CD8-positive, alpha-beta memory T cell (primary cell): ENCODE data around the gene GSTA5. TPM values are rescaled to one million over a fixed set of nuclear protein-coding genes. Genes with fewer than 3 reads are reported as not detected.
"Not testable (repeated sequence)": the region's sequence is repeated elsewhere in the genome, so short reads cannot be mapped to it uniquely, and the experiment has no call there.

ENCODE experiments used
- CTCF ChIA-PET: fragments of 350-600 bp; sonication (Branson Sonifier 250); formaldehyde crosslinking; loops from one replicate; lab custom pipeline; 2021; ENCODE audit warnings: antibody characterized with exemption; lab: Charles Lee
- POLR2A ChIA-PET: fragments of 350-600 bp; sonication (Branson Sonifier 250); formaldehyde crosslinking; loops from one replicate; lab custom pipeline; 2021; ENCODE audit warnings: antibody characterized with exemption; lab: Charles Lee
- DNase-seq, 5 donors: peaks; one replicate each; pipeline versions ENCODE4 v3.0.0 to v3.0.0-alpha.2; 2020 to 2022; ENCODE audit warnings: mixed read lengths in 1 of 5
- H3K27ac ChIP-seq: one replicate; pipeline ENCODE4 v1.7.0; 2013; ENCODE audit warnings: low read depth, mild to moderate bottlenecking, low read length, moderate library complexity
- H3K27me3 ChIP-seq: 2 replicates; pipeline ENCODE4 v1.7.0; 2013; ENCODE audit warnings: low read length, mild to moderate bottlenecking; ENCODE audit not compliant: insufficient read depth, poor library complexity, severe bottlenecking
- H3K36me3 ChIP-seq: 2 replicates; pipeline ENCODE4 v1.7.0; 2013; ENCODE audit warnings: mild to moderate bottlenecking, low read length, moderate library complexity; ENCODE audit not compliant: insufficient read depth
- H3K4me1 ChIP-seq: 2 replicates; pipeline ENCODE4 v1.7.0; 2013; ENCODE audit warnings: mild to moderate bottlenecking, low read length, moderate library complexity; ENCODE audit not compliant: insufficient read depth
- H3K4me3 ChIP-seq: 2 replicates; pipeline ENCODE4 v1.7.0; 2013; ENCODE audit warnings: mild to moderate bottlenecking, low read length
- H3K9me3 ChIP-seq: 2 replicates; pipeline ENCODE4 v1.7.0; 2013; ENCODE audit warnings: mild to moderate bottlenecking, low read length
- H3K27ac Mint-ChIP-seq, 8 donors: one replicate each; pipeline ENCODE4 v1.8.0; 2020 to 2021; ENCODE audit warnings: mixed read lengths in 8 of 8, mild to moderate bottlenecking in 6 of 8, inconsistent platforms in 3 of 8, moderate library complexity in 3 of 8
- H3K27me3 Mint-ChIP-seq, 2 donors: one replicate each; pipeline ENCODE4 v1.8.0; 2020 to 2021; ENCODE audit warnings: mixed read lengths in 2 of 2, mild to moderate bottlenecking in 1 of 2, moderate library complexity in 1 of 2
- H3K36me3 Mint-ChIP-seq, 3 donors: one replicate each; pipeline ENCODE4 v1.8.0; 2020 to 2021; ENCODE audit warnings: mixed read lengths in 3 of 3, inconsistent platforms in 1 of 3, mild to moderate bottlenecking in 1 of 3
- H3K4me1 Mint-ChIP-seq, 3 donors: one replicate each; pipeline ENCODE4 v1.8.0; 2020 to 2021; ENCODE audit warnings: mixed read lengths in 3 of 3, inconsistent platforms in 1 of 3, mild to moderate bottlenecking in 1 of 3
- H3K4me3 Mint-ChIP-seq, 7 donors: one replicate each; pipeline ENCODE4 v1.8.0; 2020 to 2021; ENCODE audit warnings: mixed read lengths in 7 of 7, mild to moderate bottlenecking in 6 of 7, moderate library complexity in 4 of 7, inconsistent platforms in 2 of 7
- H3K9me3 Mint-ChIP-seq, 5 donors: one replicate each; pipeline ENCODE4 v1.8.0; 2020 to 2022; ENCODE audit warnings: mixed read lengths in 5 of 5, mild to moderate bottlenecking in 3 of 5, moderate library complexity in 2 of 5, inconsistent platforms in 1 of 5
- polyA plus RNA-seq: library from polyadenylated mRNA; unstranded; fragments of 300-500 nt; fragmentation: Illumina TruSeq; gene quantifications from one replicate; pipeline ENCODE4 v1.2.3, GENCODE V29; 2021
- total RNA-seq, 2 experiments: library from RNA; stranded (reverse); gene quantifications; one replicate each; pipeline ENCODE4 v1.2.3, GENCODE V29; 2021

GSTA5 gene
- total and polyA plus RNA-seq, 3 experiments from 2014 or later: not detected

- H3K27me3 ChIP-seq, H3K4me1 ChIP-seq, H3K27ac ChIP-seq, POLR2A ChIA-PET, H3K4me3 Mint-ChIP-seq, H3K27ac Mint-ChIP-seq, DNase-seq, H3K4me3 ChIP-seq, H3K36me3 ChIP-seq, H3K36me3 Mint-ChIP-seq, CTCF ChIA-PET, H3K9me3 Mint-ChIP-seq, H3K4me1 Mint-ChIP-seq, H3K9me3 ChIP-seq: not testable (repeated sequence)
- H3K27me3 Mint-ChIP-seq: peaks cover 23 to 56% of the 10 kb centered on the region in 2 donors
Observed at GRCh38 chr6:52799272-52799671, 41.3 kb downstream of the GSTA5 start.

GRCh38 chr6:52794366-52794765, 46.2 kb downstream of the GSTA5 start:
- DNase-seq, CTCF ChIA-PET, H3K4me1 ChIP-seq, H3K4me1 Mint-ChIP-seq, H3K9me3 ChIP-seq, H3K27ac ChIP-seq, H3K4me3 ChIP-seq, H3K36me3 ChIP-seq, H3K27me3 ChIP-seq, H3K36me3 Mint-ChIP-seq, H3K9me3 Mint-ChIP-seq, POLR2A ChIA-PET, H3K4me3 Mint-ChIP-seq, H3K27ac Mint-ChIP-seq: not testable (repeated sequence)
- peaks cover 17 to 48% of the 10 kb centered on the region in 2 donors for H3K27me3 Mint-ChIP-seq

GRCh38 chr6:52790861-52791260, 49.8 kb downstream of the GSTA5 start:
- Mint-ChIP-seq H3K4me1 (no peaks in the 10 kb centered on the region), H3K27me3 (peaks cover 11 to 45% of the 10 kb centered on the region in 2 donors), H3K27ac (no peak overlapping the region), H3K9me3 (peaks cover 0 to 5% (median 3%) of the 10 kb centered on the region in 5 donors), H3K36me3 (peaks cover 0 to 1% (median 0%) of the 10 kb centered on the region in 3 donors), H3K4me3 (no peak overlapping the region)
- ChIA-PET POLR2A (no interaction called here), CTCF (no interaction called here)
- H3K4me1 ChIP-seq: no peaks in the 10 kb centered on the region
- H3K27me3 ChIP-seq: peaks cover 1% of the 10 kb centered on the region
- H3K4me3 ChIP-seq: no peak overlapping the region
- DNase-seq: no peak
- H3K9me3 ChIP-seq: no peaks in the 10 kb centered on the region
- no peak overlapping the region for H3K27ac ChIP-seq
- no peaks in the 10 kb centered on the region for H3K36me3 ChIP-seq

- POLR2A ChIA-PET, CTCF ChIA-PET, H3K9me3 Mint-ChIP-seq, H3K27me3 ChIP-seq, H3K36me3 Mint-ChIP-seq, H3K4me1 Mint-ChIP-seq, DNase-seq, H3K4me3 ChIP-seq, H3K36me3 ChIP-seq, H3K9me3 ChIP-seq, H3K4me1 ChIP-seq, H3K27ac Mint-ChIP-seq, H3K4me3 Mint-ChIP-seq, H3K27ac ChIP-seq: not testable (repeated sequence)
- H3K27me3 Mint-ChIP-seq: peaks cover 7 to 43% of the 10 kb centered on the region in 2 donors
Observed at GRCh38 chr6:52789658-52790057, 51.0 kb downstream of the GSTA5 start.

DNA sequence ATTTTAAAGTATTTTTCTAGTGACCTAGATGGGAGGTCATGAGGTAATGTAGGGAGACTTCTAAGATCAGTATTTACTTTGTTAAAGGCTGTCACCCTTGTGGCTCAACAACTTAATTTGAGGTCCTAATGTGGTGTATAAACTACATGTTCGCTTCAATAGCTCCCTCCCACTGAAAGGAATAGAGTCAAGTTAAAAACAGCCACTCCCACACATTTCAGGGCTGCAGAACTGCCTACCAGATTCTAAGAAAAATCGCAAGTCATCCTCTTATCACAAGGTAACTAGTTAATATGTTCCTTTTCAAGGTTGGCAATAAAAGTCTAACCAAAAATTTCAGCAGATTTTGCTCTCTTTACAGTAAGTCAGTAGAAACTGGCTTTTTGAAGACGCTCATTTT, 52.1 kb downstream of the GSTA5 start:
- Histone ChIP-seq H3K9me3 (no peaks in the 10 kb centered on the region), H3K27ac (no peak overlapping the region), H3K4me1 (no peaks in the 10 kb centered on the region), H3K4me3 (no peak overlapping the region), H3K27me3 (peaks cover 4% of the 10 kb centered on the region), H3K36me3 (no peaks in the 10 kb centered on the region)
- Mint-ChIP-seq H3K4me3 (no peak overlapping the region), H3K9me3 (peaks cover 0 to 5% (median 3%) of the 10 kb centered on the region in 5 donors), H3K36me3 (peaks cover 0 to 1% (median 0%) of the 10 kb centered on the region in 3 donors), H3K27ac (no peak overlapping the region), H3K4me1 (no peaks in the 10 kb centered on the region), H3K27me3 (peaks cover 7 to 46% of the 10 kb centered on the region in 2 donors)
- no peak for DNase-seq
- CTCF ChIA-PET: no interaction called here
- POLR2A ChIA-PET: no interaction called here

DNA sequence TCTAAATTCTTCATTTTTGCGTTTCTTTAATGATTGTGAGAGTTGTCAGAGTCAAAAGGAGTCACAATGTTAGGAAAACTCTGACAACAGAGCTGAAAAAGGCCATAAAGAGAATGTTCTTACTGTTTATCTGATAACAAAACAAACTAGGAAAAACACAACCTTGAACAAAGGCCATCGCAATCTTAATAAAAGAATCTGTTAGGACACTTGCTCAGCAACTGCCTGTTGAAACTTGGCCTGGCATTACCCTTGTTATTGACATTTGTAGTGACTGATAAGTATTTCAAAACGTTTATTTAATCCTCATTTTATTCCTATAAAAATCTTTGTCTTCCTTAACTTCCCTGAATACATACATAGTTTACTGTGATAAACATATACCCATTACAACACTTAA, 52.7 kb downstream of the GSTA5 start:
- peaks cover 0 to 5% (median 3%) of the 10 kb centered on the region in 5 donors for H3K9me3 Mint-ChIP-seq
- H3K36me3 Mint-ChIP-seq: peaks cover 0 to 1% (median 0%) of the 10 kb centered on the region in 3 donors
- Histone ChIP-seq H3K4me3 (no peak overlapping the region), H3K4me1 (no peaks in the 10 kb centered on the region), H3K27ac (no peak overlapping the region), H3K9me3 (no peaks in the 10 kb centered on the region), H3K36me3 (no peaks in the 10 kb centered on the region), H3K27me3 (peaks cover 4% of the 10 kb centered on the region)
- CTCF ChIA-PET: no interaction called here
- no peaks in the 10 kb centered on the region for H3K4me1 Mint-ChIP-seq
- no peak for DNase-seq
- no peak overlapping the region for H3K27ac Mint-ChIP-seq
- H3K27me3 Mint-ChIP-seq: peaks cover 6 to 41% of the 10 kb centered on the region in 2 donors
- POLR2A ChIA-PET: no interaction called here
- H3K4me3 Mint-ChIP-seq: no peak overlapping the region

GRCh38 chr6:52786249-52786956, 54.2 kb downstream of the GSTA5 start:
- peaks cover 4 to 36% of the 10 kb centered on the region in 2 donors for H3K27me3 Mint-ChIP-seq
- no peak overlapping the region for H3K4me3 ChIP-seq
- no peaks in the 10 kb centered on the region for H3K4me1 Mint-ChIP-seq
- H3K4me1 ChIP-seq: no peaks in the 10 kb centered on the region
- no peak overlapping the region for H3K27ac ChIP-seq
- no peak overlapping the region for H3K27ac Mint-ChIP-seq
- no peaks in the 10 kb centered on the region for H3K36me3 ChIP-seq
- no peaks in the 10 kb centered on the region for H3K9me3 ChIP-seq
- ChIA-PET POLR2A (no interaction called here), CTCF (no interaction called here)
- H3K4me3 Mint-ChIP-seq: no peak overlapping the region
- no peak for DNase-seq
- no peaks in the 10 kb centered on the region for H3K9me3 Mint-ChIP-seq
- H3K36me3 Mint-ChIP-seq: peaks cover 0 to 1% (median 0%) of the 10 kb centered on the region in 3 donors
- peaks cover 4% of the 10 kb centered on the region for H3K27me3 ChIP-seq

GRCh38 chr6:52782696-52783274, 57.8 kb downstream of the GSTA5 start:
- H3K9me3 ChIP-seq, H3K27me3 ChIP-seq, DNase-seq, H3K4me1 ChIP-seq, H3K9me3 Mint-ChIP-seq, H3K4me1 Mint-ChIP-seq, H3K36me3 ChIP-seq, POLR2A ChIA-PET, CTCF ChIA-PET, H3K27ac Mint-ChIP-seq, H3K4me3 Mint-ChIP-seq, H3K27ac ChIP-seq, H3K36me3 Mint-ChIP-seq, H3K4me3 ChIP-seq: not testable (repeated sequence)
- H3K27me3 Mint-ChIP-seq: peaks cover 2 to 42% of the 10 kb centered on the region in 2 donors
